Caco-2 (cell line): ENCODE data around the gene TMSB15C. TPM values are rescaled to one million over a fixed set of nuclear protein-coding genes. Genes with fewer than 3 reads are reported as not detected.

ENCODE experiments used
- BruUV-seq: library from RNA; stranded (reverse); fragments of 400-500 nt; replicated peaks from 2 replicates; lab custom pipeline; 2021; lab: Mats Ljungman, UMichigan
- CTCF ChIA-PET: fragments of 300-600 bp; sonication (Branson Sonifier 250); formaldehyde crosslinking; loops from one replicate; lab custom pipeline; 2022; ENCODE audit warnings: antibody characterized with exemption; lab: Charles Lee
- POLR2A ChIA-PET: fragments of 300-600 bp; sonication (Branson Sonifier 250); formaldehyde crosslinking; loops from one replicate; lab custom pipeline; 2022; ENCODE audit warnings: antibody characterized with exemption; lab: Charles Lee
- DNase-seq, 2 experiments: peaks; one replicate each; pipeline versions ENCODE4 v3.0.0 to v3.0.0-alpha.2; 2020 to 2022
- H3K27me3 ChIP-seq: replicated peaks from 2 replicates; pipeline ENCODE4 v1.6.0; 2011; ENCODE audit warnings: low read length; ENCODE audit not compliant: control insufficient read depth, insufficient read depth
- H3K36me3 ChIP-seq: 2 replicates; pipeline ENCODE4 v1.5.1; 2011; ENCODE audit warnings: low read length; ENCODE audit not compliant: control insufficient read depth, insufficient read depth
- H3K4me1 ChIP-seq: fragments of 250-450 bp; sonication (Bioruptor Pico); 2 replicates; pipeline ENCODE4 v1.5.1; 2020; ENCODE audit warnings: mild to moderate bottlenecking
- H3K4me3 ChIP-seq: 2 replicates; pipeline ENCODE4 v1.5.1; 2011; ENCODE audit warnings: low read depth, mild to moderate bottlenecking, control low read depth, low read length
- H3K9me3 ChIP-seq: fragments of 250-450 bp; sonication (Bioruptor Pico); 2 replicates; pipeline ENCODE4 v1.5.1; 2020; ENCODE audit warnings: mild to moderate bottlenecking, moderate library complexity
- H3K27ac Mint-ChIP-seq: one replicate; pipeline ENCODE4 v1.8.0; 2022; ENCODE audit warnings: mixed read lengths; ENCODE audit not compliant: unreplicated experiment
- H3K27me3 Mint-ChIP-seq: one replicate; pipeline ENCODE4 v1.8.0; 2022; ENCODE audit warnings: mixed read lengths; ENCODE audit not compliant: insufficient read depth, unreplicated experiment
- H3K36me3 Mint-ChIP-seq: one replicate; pipeline ENCODE4 v1.8.0; 2022; ENCODE audit warnings: mild to moderate bottlenecking, mixed read lengths; ENCODE audit not compliant: insufficient read depth, unreplicated experiment
- H3K4me1 Mint-ChIP-seq: one replicate; pipeline ENCODE4 v1.8.0; 2022; ENCODE audit warnings: low read depth, mixed read lengths; ENCODE audit not compliant: unreplicated experiment
- H3K4me3 Mint-ChIP-seq: one replicate; pipeline ENCODE4 v1.8.0; 2022; ENCODE audit warnings: mild to moderate bottlenecking, moderate library complexity, mixed read lengths; ENCODE audit not compliant: unreplicated experiment
- H3K9me3 Mint-ChIP-seq: one replicate; pipeline ENCODE4 v1.8.0; 2022; ENCODE audit warnings: mixed read lengths; ENCODE audit not compliant: unreplicated experiment
- intact Hi-C: fragments of 100-400 bp; cut with micrococcal nuclease; formaldehyde crosslinking; loops from one replicate; pipeline ENCODE4 v1.10.0; 2022; ENCODE audit not compliant: unreplicated experiment
- total RNA-seq: library from RNA; stranded (reverse); gene quantifications from 2 replicates; pipeline ENCODE4 v1.2.3, GENCODE V29; 2022
- TF ChIP-seq, protein P1 (sequence below), 2 experiments: fragments of 200-600 bp in 1 of 2; IDR thresholded peaks; 1 replicate in 1 of 2; 2 replicates in 1 of 2; pipeline versions ENCODE4 v1.5.1 to v1.8.0; 2011 to 2022; ENCODE audit warnings: antibody characterized with exemption in 1 of 2, control low read depth in 1 of 2, inconsistent platforms in 1 of 2, low read depth in 1 of 2, low read length in 1 of 2, mild to moderate bottlenecking in 1 of 2, moderate library complexity in 1 of 2; ENCODE audit not compliant: insufficient read depth in 1 of 2, severe bottlenecking in 1 of 2, unreplicated experiment in 1 of 2

The TMSB15C gene
- total RNA-seq, 1 experiment from 2014 or later, result 3.2 TPM

DNA sequence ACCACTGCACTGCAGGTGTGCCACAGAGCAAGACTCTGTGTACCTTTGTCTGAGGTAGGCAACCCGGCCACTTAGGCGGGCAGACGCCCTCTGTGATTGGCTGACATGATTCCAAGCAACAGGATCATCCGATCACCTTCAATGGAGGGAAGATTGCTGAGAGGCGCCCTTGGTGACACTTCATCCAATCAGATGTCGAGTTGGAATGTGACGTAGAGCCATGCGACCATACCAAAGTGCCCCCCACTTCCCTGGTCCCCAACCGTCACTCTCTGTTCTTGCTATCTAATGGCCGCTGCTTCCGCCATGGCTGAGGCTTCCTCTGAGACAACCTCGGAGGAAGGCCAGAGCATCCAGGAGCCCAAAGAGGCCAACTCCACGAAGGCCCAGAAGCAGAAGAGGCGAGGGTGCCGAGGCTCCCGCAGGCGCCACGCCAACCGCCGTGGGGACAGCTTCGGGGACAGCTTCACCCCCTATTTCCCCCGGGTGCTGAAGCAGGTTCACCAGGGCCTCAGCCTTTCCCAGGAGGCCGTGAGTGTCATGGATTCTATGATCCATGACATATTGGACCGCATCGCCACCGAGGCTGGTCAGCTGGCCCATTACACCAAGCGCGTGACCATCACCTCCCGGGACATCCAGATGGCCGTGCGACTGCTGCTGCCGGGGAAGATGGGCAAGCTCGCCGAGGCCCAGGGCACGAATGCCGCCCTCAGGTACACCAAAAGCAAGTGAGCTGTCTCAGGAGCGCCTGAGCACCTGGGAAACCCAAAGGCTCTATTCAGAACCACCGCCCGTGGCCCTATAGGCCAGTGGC is 36.1 kb downstream of the TMSB15C start, which contains the start of gene H2BW2:
TSS of gene H2BW2 (plus strand) at position 268 of the 817 bp plus-strand sequence. CDS start at position 307, 39 bp downstream.
- no peaks in the 10 kb centered on the region for H3K36me3 Mint-ChIP-seq
- ChIA-PET CTCF (no interaction called here), POLR2A (no interaction called here)
- no peak within 1 kb of the TSS for H3K27ac Mint-ChIP-seq
- H3K4me1 Mint-ChIP-seq, result no peaks in the 10 kb centered on the region
- Histone ChIP-seq H3K4me1 (no peaks in the 10 kb centered on the region), H3K4me3 (no peak within 1 kb of the TSS), H3K36me3 (no peaks in the 10 kb centered on the region), H3K27me3 (no peaks in the 10 kb centered on the region), H3K9me3 (no peaks in the 10 kb centered on the region)
- peaks cover 9% of the 10 kb centered on the region for H3K9me3 Mint-ChIP-seq
- H3K27me3 Mint-ChIP-seq, result no peaks in the 10 kb centered on the region
- TF ChIP-seq, protein P1, sequence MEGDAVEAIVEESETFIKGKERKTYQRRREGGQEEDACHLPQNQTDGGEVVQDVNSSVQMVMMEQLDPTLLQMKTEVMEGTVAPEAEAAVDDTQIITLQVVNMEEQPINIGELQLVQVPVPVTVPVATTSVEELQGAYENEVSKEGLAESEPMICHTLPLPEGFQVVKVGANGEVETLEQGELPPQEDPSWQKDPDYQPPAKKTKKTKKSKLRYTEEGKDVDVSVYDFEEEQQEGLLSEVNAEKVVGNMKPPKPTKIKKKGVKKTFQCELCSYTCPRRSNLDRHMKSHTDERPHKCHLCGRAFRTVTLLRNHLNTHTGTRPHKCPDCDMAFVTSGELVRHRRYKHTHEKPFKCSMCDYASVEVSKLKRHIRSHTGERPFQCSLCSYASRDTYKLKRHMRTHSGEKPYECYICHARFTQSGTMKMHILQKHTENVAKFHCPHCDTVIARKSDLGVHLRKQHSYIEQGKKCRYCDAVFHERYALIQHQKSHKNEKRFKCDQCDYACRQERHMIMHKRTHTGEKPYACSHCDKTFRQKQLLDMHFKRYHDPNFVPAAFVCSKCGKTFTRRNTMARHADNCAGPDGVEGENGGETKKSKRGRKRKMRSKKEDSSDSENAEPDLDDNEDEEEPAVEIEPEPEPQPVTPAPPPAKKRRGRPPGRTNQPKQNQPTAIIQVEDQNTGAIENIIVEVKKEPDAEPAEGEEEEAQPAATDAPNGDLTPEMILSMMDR (IDR thresholded peaks at IDR 0.05; ENCODE audit: insufficient read depth in 1 of 2, low read depth in 1 of 2, low read length in 1 of 2, severe bottlenecking in 1 of 2, unreplicated experiment in 1 of 2), result no peak
- no peak for DNase-seq
- BruUV-seq, result no TSS peak
- intact Hi-C loops, result no loop called here
- no peak within 1 kb of the TSS for H3K4me3 Mint-ChIP-seq

Other genes with a start within 250 kb of the TMSB15C start
- 1.4 and 1.6 TPM in 2 replicates for gene RAB9B, start 244.0 kb downstream of the TMSB15C start, total RNA-seq
- gene TMSB15B, start 113.6 kb downstream of the TMSB15C start, total RNA-seq, result 17.7 and 20.4 TPM in 2 replicates
- not detected in 2 replicates for gene H2BW1, start 62.5 kb downstream of the TMSB15C start, total RNA-seq
- not detected in 2 replicates for gene H2BW2, start 36.3 kb downstream of the TMSB15C start, total RNA-seq
- 0.77 and 0.95 TPM in 2 replicates for gene ZCCHC18, start 36.3 kb upstream of the TMSB15C start, total RNA-seq
- gene SLC25A53, start 80.8 kb upstream of the TMSB15C start, total RNA-seq, result 3.2 and 4.1 TPM in 2 replicates
- gene FAM199X, start 90.2 kb upstream of the TMSB15C start, total RNA-seq, result 18.5 and 19.1 TPM in 2 replicates
- not detected in 2 replicates for gene ESX1, start 178.7 kb upstream of the TMSB15C start, total RNA-seq